ENCODE results near the gene NECAB3.

- no peak for TF ChIP-seq POLR2A (IDR thresholded peaks at IDR 0.05)
- TF ChIP-seq CTCF (IDR thresholded peaks at IDR 0.05): no peak
- TF ChIP-seq POLR2AphosphoS5 (IDR thresholded peaks at IDR 0.05; ENCODE audit: insufficient read depth in 1 of 2, low read depth in 1 of 2): no peak
Measured at GRCh38 chr20:33640287-33640686, 33.9 kb downstream of the NECAB3 start.

Data from vagina (tissue), 2 donors.